Neural progenitor cell (in vitro differentiated cells): ENCODE measurements around the gene RAD23B. TPM values are rescaled to one million over a fixed set of nuclear protein-coding genes. Genes with fewer than 3 reads are reported as not detected.

Experiments used
- DNase-seq: peaks from one replicate; pipeline ENCODE4 v3.0.0-alpha.2; 2016; ENCODE audit warnings: low spot score
- H2AFZ ChIP-seq: fragments of 200-600 bp; sonication (generic); replicated peaks from 2 replicates; pipeline ENCODE4 v1.6.1; 2016; ENCODE audit warnings: antibody characterized with exemption
- H3F3A ChIP-seq: fragments of 200-600 bp; sonication (generic); 2 replicates; pipeline ENCODE4 v1.6.1; 2016; ENCODE audit warnings: antibody characterized with exemption, low read depth
- H3K27ac ChIP-seq: fragments of 200-600 bp; sonication (generic); 2 replicates; pipeline ENCODE4 v1.5.1; 2016; ENCODE audit warnings: mild to moderate bottlenecking
- H3K27me3 ChIP-seq: fragments of 200-600 bp; sonication (generic); 2 replicates; pipeline ENCODE4 v1.6.1; 2016; ENCODE audit warnings: mild to moderate bottlenecking, moderate library complexity
- H3K36me3 ChIP-seq: fragments of 200-600 bp; sonication (generic); 2 replicates; pipeline ENCODE4 v1.5.1; 2016
- H3K4me1 ChIP-seq: fragments of 200-600 bp; sonication (generic); 2 replicates; pipeline ENCODE4 v1.6.1; 2016; ENCODE audit warnings: mixed run types
- H3K4me2 ChIP-seq: fragments of 200-600 bp; sonication (generic); 2 replicates; pipeline ENCODE4 v1.6.1; 2016
- H3K4me3 ChIP-seq: fragments of 200-600 bp; sonication (generic); 2 replicates; pipeline ENCODE4 v1.5.1; 2016
- H3K79me2 ChIP-seq: fragments of 200-600 bp; sonication (generic); 2 replicates; pipeline ENCODE4 v1.6.1; 2016; ENCODE audit warnings: low read depth
- H3K9ac ChIP-seq: fragments of 200-600 bp; sonication (generic); 2 replicates; pipeline ENCODE4 v1.6.1; 2016
- H3K9me3 ChIP-seq: fragments of 200-600 bp; sonication (generic); 2 replicates; pipeline ENCODE4 v1.5.1; 2016; ENCODE audit warnings: low read depth
- H4K20me1 ChIP-seq: fragments of 200-600 bp; sonication (generic); 2 replicates; pipeline ENCODE4 v1.6.1; 2016; ENCODE audit warnings: low read depth
- H3K27ac Mint-ChIP-seq: 3 replicates; pipeline ENCODE4 v1.8.0; 2021; ENCODE audit warnings: mixed read lengths
- H3K27me3 Mint-ChIP-seq: 2 replicates; pipeline ENCODE4 v1.8.0; 2022; ENCODE audit warnings: low read depth, mild to moderate bottlenecking, inconsistent platforms, moderate library complexity, mixed read lengths; ENCODE audit not compliant: insufficient read depth
- H3K36me3 Mint-ChIP-seq: 3 replicates; pipeline ENCODE4 v1.8.0; 2021; ENCODE audit warnings: mixed read lengths
- H3K4me1 Mint-ChIP-seq: 3 replicates; pipeline ENCODE4 v1.8.0; 2021; ENCODE audit warnings: mixed read lengths
- H3K4me3 Mint-ChIP-seq: 3 replicates; pipeline ENCODE4 v1.8.0; 2021; ENCODE audit warnings: mild to moderate bottlenecking, moderate library complexity, mixed read lengths
- H3K9me3 Mint-ChIP-seq: 3 replicates; pipeline ENCODE4 v1.8.0; 2020; ENCODE audit warnings: mixed read lengths
- CTCF ChIP-seq: fragments of 200-600 bp; sonication (generic); IDR thresholded peaks from 2 replicates; pipeline ENCODE4 v1.5.1; 2017; ENCODE audit warnings: antibody characterized with exemption, mild to moderate bottlenecking
- EZH2 ChIP-seq: fragments of 200-600 bp; sonication (generic); IDR thresholded peaks from 2 replicates; pipeline ENCODE4 v1.6.1; 2017; ENCODE audit warnings: antibody characterized with exemption, mild to moderate bottlenecking, moderate library complexity
- EZH2phosphoT487 ChIP-seq: fragments of 200-600 bp; sonication (generic); IDR thresholded peaks from 2 replicates; pipeline ENCODE4 v1.6.1; 2017; ENCODE audit warnings: antibody characterized with exemption
- total RNA-seq: library from RNA; depleted of rRNA; stranded (reverse); fragments of >200 nt; gene quantifications from 2 replicates; pipeline ENCODE4 v1.2.3, GENCODE V29; 2015; ENCODE audit warnings: low replicate concordance

The RAD23B gene
- total RNA-seq, 1 donor from 2014 or later, result 178 TPM

- Mint-ChIP-seq H3K4me1 (no peaks in the 10 kb centered on the region), H3K36me3 (peaks cover 62% of the 10 kb centered on the region), H3K27ac (no peak overlapping the region), H3K9me3 (peaks cover 49% of the 10 kb centered on the region), H3K27me3 (peaks cover 2% of the 10 kb centered on the region), H3K4me3 (no peak overlapping the region)
- no peak for DNase-seq
- H3F3A ChIP-seq, result peaks cover 15% of the 10 kb centered on the region
- H3K36me3 ChIP-seq, result no peaks in the 10 kb centered on the region
- no peak overlapping the region for H3K4me2 ChIP-seq
- peaks cover 100% of the 10 kb centered on the region for H3K79me2 ChIP-seq
- H3K9ac ChIP-seq, result no peak overlapping the region
- H3K27me3 ChIP-seq, result no peaks in the 10 kb centered on the region
- no peak overlapping the region for H2AFZ ChIP-seq
- TF ChIP-seq EZH2phosphoT487, result no peak
- no peak for TF ChIP-seq CTCF
- no peak for TF ChIP-seq EZH2
- no peaks in the 10 kb centered on the region for H3K9me3 ChIP-seq
- no peak overlapping the region for H3K27ac ChIP-seq
- peaks cover 9% of the 10 kb centered on the region for H3K4me1 ChIP-seq
- H3K4me3 ChIP-seq, result no peak overlapping the region
- H4K20me1 ChIP-seq, result peaks cover 99% of the 10 kb centered on the region
These were observed 9.9 kb downstream of the RAD23B start for GRCh38 chr9:107292821-107293542.

GRCh38 chr9:107293543-107294085 lies 10.5 kb downstream of the RAD23B start:
- H3K27ac Mint-ChIP-seq, result no peak overlapping the region
- Histone ChIP-seq H3K9ac (no peak overlapping the region), H2AFZ (no peak overlapping the region), H3K27me3 (no peaks in the 10 kb centered on the region), H3K79me2 (peaks cover 100% of the 10 kb centered on the region), H3K27ac (no peak overlapping the region), H3K4me2 (no peak overlapping the region), H3K4me1 (peaks cover 9% of the 10 kb centered on the region), H3K4me3 (no peak overlapping the region), H3K9me3 (no peaks in the 10 kb centered on the region), H3K36me3 (no peaks in the 10 kb centered on the region), H4K20me1 (peaks cover 99% of the 10 kb centered on the region), H3F3A (peaks cover 15% of the 10 kb centered on the region)
- H3K9me3 Mint-ChIP-seq, result peaks cover 49% of the 10 kb centered on the region
- H3K36me3 Mint-ChIP-seq, result peaks cover 60% of the 10 kb centered on the region
- H3K27me3 Mint-ChIP-seq, result peaks cover 2% of the 10 kb centered on the region
- no peak overlapping the region for H3K4me3 Mint-ChIP-seq
- TF ChIP-seq EZH2phosphoT487 (no peak), EZH2 (no peak), CTCF (no peak)
- no peak for DNase-seq
- no peaks in the 10 kb centered on the region for H3K4me1 Mint-ChIP-seq

GRCh38 chr9:107294756-107295155 lies 11.7 kb downstream of the RAD23B start:
- Histone ChIP-seq H3K79me2 (peaks cover 100% of the 10 kb centered on the region), H3K36me3 (no peaks in the 10 kb centered on the region), H4K20me1 (peaks cover 99% of the 10 kb centered on the region), H3K9me3 (no peaks in the 10 kb centered on the region), H3K27ac (no peak overlapping the region), H3K9ac (no peak overlapping the region), H3K27me3 (no peaks in the 10 kb centered on the region), H2AFZ (no peak overlapping the region), H3F3A (peaks cover 15% of the 10 kb centered on the region), H3K4me2 (no peak overlapping the region), H3K4me3 (no peak overlapping the region), H3K4me1 (peaks cover 17% of the 10 kb centered on the region)
- Mint-ChIP-seq H3K9me3 (peaks cover 44% of the 10 kb centered on the region), H3K27ac (no peak overlapping the region), H3K27me3 (peaks cover 2% of the 10 kb centered on the region), H3K36me3 (peaks cover 52% of the 10 kb centered on the region), H3K4me3 (no peak overlapping the region), H3K4me1 (peaks cover 10% of the 10 kb centered on the region)
- no peak for TF ChIP-seq EZH2
- no peak for TF ChIP-seq CTCF
- TF ChIP-seq EZH2phosphoT487, result no peak
- no peak for DNase-seq
